DOHH2 (cell line): ENCODE results near the gene GPR142.

Experiments
- H3F3A ChIP-seq: fragments of 200-600 bp; sonication (generic), shearing (Covaris generic); 2 replicates; pipeline ENCODE4 v1.6.0; 2016; ENCODE audit warnings: antibody characterized with exemption, mild to moderate bottlenecking; ENCODE audit not compliant: control insufficient read depth, insufficient read depth
- H3K27ac ChIP-seq: fragments of 200-600 bp; sonication (generic); 2 replicates; pipeline ENCODE4 v1.5.1; 2014; ENCODE audit warnings: low read depth, mild to moderate bottlenecking, low read length, moderate library complexity
- H3K27me3 ChIP-seq: fragments of 200-600 bp; sonication (generic); 2 replicates; pipeline ENCODE4 v1.6.1; 2014; ENCODE audit warnings: mild to moderate bottlenecking, low read length, mixed read lengths; ENCODE audit not compliant: control insufficient read depth
- H3K36me3 ChIP-seq: fragments of 200-600 bp; sonication (generic); 2 replicates; pipeline ENCODE4 v1.6.1; 2014; ENCODE audit warnings: mild to moderate bottlenecking, low read length, moderate library complexity, mixed read lengths; ENCODE audit not compliant: control insufficient read depth
- H3K4me1 ChIP-seq: fragments of 200-600 bp; sonication (generic); 2 replicates; pipeline ENCODE4 v1.6.1; 2014; ENCODE audit warnings: mild to moderate bottlenecking, low read length, mixed read lengths; ENCODE audit not compliant: control insufficient read depth
- H3K4me2 ChIP-seq: fragments of 200-600 bp; sonication (generic); 2 replicates; pipeline ENCODE4 v1.6.0; 2014; ENCODE audit warnings: mild to moderate bottlenecking, low read length, moderate library complexity
- H3K4me3 ChIP-seq: fragments of 200-600 bp; sonication (generic); 2 replicates; pipeline ENCODE4 v1.5.1; 2014; ENCODE audit warnings: mild to moderate bottlenecking, low read length, mixed read lengths
- H3K79me2 ChIP-seq: fragments of 200-600 bp; sonication (generic); 2 replicates; pipeline ENCODE4 v1.6.1; 2014; ENCODE audit warnings: mild to moderate bottlenecking, low read length, mixed read lengths; ENCODE audit not compliant: control insufficient read depth
- H3K9me2 ChIP-seq: fragments of 200-600 bp; sonication (generic); replicated peaks from 2 replicates; pipeline ENCODE4 v1.6.1; 2014; ENCODE audit warnings: mild to moderate bottlenecking, low read length, mixed read lengths; ENCODE audit not compliant: control insufficient read depth
- H3K9me3 ChIP-seq: fragments of 200-600 bp; sonication (generic); 2 replicates; pipeline ENCODE4 v1.6.1; 2014; ENCODE audit warnings: antibody characterized with exemption, low read length, mixed read lengths; ENCODE audit not compliant: control insufficient read depth, insufficient read depth
- H4K20me1 ChIP-seq: fragments of 200-600 bp; sonication (generic); 2 replicates; pipeline ENCODE4 v1.6.0; 2014; ENCODE audit warnings: low read depth, mild to moderate bottlenecking, antibody characterized with exemption, low read length, moderate library complexity; ENCODE audit not compliant: control insufficient read depth, insufficient read depth
- CTCF ChIP-seq: fragments of 200-600 bp; sonication (generic); IDR thresholded peaks from one replicate; pipeline ENCODE4 v1.5.1; 2014; ENCODE audit warnings: antibody characterized with exemption, mild to moderate bottlenecking, low read depth, low read length; ENCODE audit not compliant: poor library complexity, severe bottlenecking
- EZH2phosphoT487 ChIP-seq: fragments of 200-600 bp; sonication (generic); IDR thresholded peaks from 2 replicates; pipeline ENCODE4 v1.6.1; 2017; ENCODE audit warnings: borderline replicate concordance, mild to moderate bottlenecking, antibody characterized with exemption, low read length, moderate library complexity, mixed read lengths

GPR142 gene

GRCh38 chr17:74387365-74388218 is 20.3 kb downstream of the GPR142 start:
- H3K4me3 ChIP-seq: no peak overlapping the region
- no peaks in the 10 kb centered on the region for H4K20me1 ChIP-seq
- H3K9me3 ChIP-seq: no peaks in the 10 kb centered on the region
- H3K4me1 ChIP-seq: no peaks in the 10 kb centered on the region
- H3K36me3 ChIP-seq: no peaks in the 10 kb centered on the region
- no peaks in the 10 kb centered on the region for H3F3A ChIP-seq
- H3K79me2 ChIP-seq: no peaks in the 10 kb centered on the region
- H3K27me3 ChIP-seq: no peaks in the 10 kb centered on the region
- no peak overlapping the region for H3K4me2 ChIP-seq
- no peak for TF ChIP-seq CTCF
- no peak for TF ChIP-seq EZH2phosphoT487
- H3K27ac ChIP-seq: no peak overlapping the region
- no peaks in the 10 kb centered on the region for H3K9me2 ChIP-seq

- H3K36me3 ChIP-seq: no peaks in the 10 kb centered on the region
- H3K4me2 ChIP-seq: no peak overlapping the region
- no peaks in the 10 kb centered on the region for H4K20me1 ChIP-seq
- H3F3A ChIP-seq: no peaks in the 10 kb centered on the region
- H3K4me3 ChIP-seq: no peak overlapping the region
- no peak overlapping the region for H3K27ac ChIP-seq
- H3K27me3 ChIP-seq: no peaks in the 10 kb centered on the region
- no peak for TF ChIP-seq CTCF
- TF ChIP-seq EZH2phosphoT487: no peak
- H3K9me3 ChIP-seq: no peaks in the 10 kb centered on the region
- H3K79me2 ChIP-seq: no peaks in the 10 kb centered on the region
- H3K9me2 ChIP-seq: no peaks in the 10 kb centered on the region
- no peaks in the 10 kb centered on the region for H3K4me1 ChIP-seq
Measured at GRCh38 chr17:74389084-74389753, 21.9 kb downstream of the GPR142 start.

GRCh38 chr17:74389937-74390679 is 22.8 kb downstream of the GPR142 start:
- no peak overlapping the region for H3K27ac ChIP-seq
- H3K9me2 ChIP-seq: no peaks in the 10 kb centered on the region
- H3K4me3 ChIP-seq: no peak overlapping the region
- no peaks in the 10 kb centered on the region for H3F3A ChIP-seq
- no peaks in the 10 kb centered on the region for H3K4me1 ChIP-seq
- no peaks in the 10 kb centered on the region for H4K20me1 ChIP-seq
- no peaks in the 10 kb centered on the region for H3K9me3 ChIP-seq
- no peak for TF ChIP-seq EZH2phosphoT487
- TF ChIP-seq CTCF: no peak
- H3K4me2 ChIP-seq: no peak overlapping the region
- H3K27me3 ChIP-seq: no peaks in the 10 kb centered on the region
- no peaks in the 10 kb centered on the region for H3K36me3 ChIP-seq
- H3K79me2 ChIP-seq: no peaks in the 10 kb centered on the region
